K562 (cell line): ENCODE data around the gene ACAD10. TPM values are rescaled to one million over a fixed set of nuclear protein-coding genes. Genes with fewer than 3 reads are reported as not detected.
A peak's percentile ranks its signal among the peaks of the same experiment; 100 is the strongest.

Experiments used
- ATAC-seq: fragments of 200-7000 bp; cut with Tn5 transposase; 3 replicates; pipeline ENCODE4 v1.9.1; 2020; ENCODE audit warnings: moderate library complexity
- BruUV-seq: library from RNA; stranded (reverse); fragments of 400-500 nt; replicated peaks from 2 replicates; lab custom pipeline; 2021; lab: Mats Ljungman, UMichigan
- CTCF ChIA-PET: fragments of 300-600 bp; formaldehyde crosslinking; extraction: SDS; loops from one replicate; lab custom pipeline; 2021; ENCODE audit warnings: low intra/inter-chr PET ratio; lab: Yijun Ruan, JAX
- POLR2A ChIA-PET: fragments of 300-600, 350-650 bp; sonication (Branson Sonifier 250); formaldehyde crosslinking; extraction: SDS; loops from one replicate; lab custom pipeline; 2021; ENCODE audit warnings: antibody characterized with exemption, inconsistent platforms; lab: Yijun Ruan, JAX
- DNase-seq, 4 experiments: peaks; one replicate each; pipeline versions ENCODE4 v3.0.0 to v3.0.0-alpha.2; 2011 to 2018; ENCODE audit warnings: low spot score in 3 of 4, mixed read lengths in 3 of 4; ENCODE audit errors: extremely low read depth in 1 of 4
- FAIRE-seq: peaks from 2 replicates; lab custom pipeline; 2011; peaks lifted over from hg19 to GRCh38; lab: Jason Lieb, UNC
- H2AFZ ChIP-seq: 2 replicates; pipeline ENCODE4 v1.6.0; 2011; ENCODE audit warnings: low read depth, low read length, control low read depth, inconsistent platforms
- H3K27ac ChIP-seq: fragments of 200-600 bp; 3 replicates; pipeline ENCODE4 v1.8.0; 2011; ENCODE audit warnings: low read depth, mild to moderate bottlenecking, control low read depth, inconsistent platforms, low read length, moderate library complexity, mixed read lengths; ENCODE audit errors: extremely low read depth
- H3K27me3 ChIP-seq, 2 experiments: fragments of 300-600 bp in 1 of 2; 2 replicates in 1 of 2; 3 replicates in 1 of 2; pipeline versions ENCODE4 v1.6.0 to v1.8.0; 2011; ENCODE audit warnings: inconsistent platforms in 2 of 2, low read length in 2 of 2, mild to moderate bottlenecking in 1 of 2, mixed read lengths in 1 of 2, moderate library complexity in 1 of 2; ENCODE audit not compliant: control insufficient read depth in 2 of 2, insufficient read depth in 2 of 2
- H3K36me3 ChIP-seq: fragments of 300-600 bp; 3 replicates; pipeline ENCODE4 v1.8.0; 2011; ENCODE audit warnings: mild to moderate bottlenecking, low read length, inconsistent platforms; ENCODE audit not compliant: control insufficient read depth, insufficient read depth
- H3K4me1 ChIP-seq, 2 experiments: fragments of 200-600 bp in 1 of 2; replicated peaks in 1 of 2; 2 replicates in 1 of 2; 3 replicates in 1 of 2; pipeline versions ENCODE4 v1.5.1 to v1.8.0; 2011; ENCODE audit warnings: inconsistent platforms in 2 of 2, low read length in 2 of 2, mild to moderate bottlenecking in 1 of 2, mixed read lengths in 1 of 2, moderate library complexity in 1 of 2; ENCODE audit not compliant: control insufficient read depth in 2 of 2, insufficient read depth in 2 of 2
- H3K4me2 ChIP-seq: 2 replicates; pipeline ENCODE4 v1.6.1; 2011; ENCODE audit warnings: low read length, control low read depth, inconsistent platforms, mixed read lengths; ENCODE audit not compliant: insufficient read depth
- H3K4me3 ChIP-seq: fragments of 200-600 bp; sonication (generic), shearing (Covaris generic); 2 replicates; pipeline ENCODE4 v1.5.1; 2016; ENCODE audit warnings: control low read depth, inconsistent platforms
- H3K79me2 ChIP-seq: fragments of 200-600 bp; 3 replicates; pipeline ENCODE4 v1.8.0; 2011; ENCODE audit warnings: low read length, inconsistent platforms; ENCODE audit not compliant: control insufficient read depth, insufficient read depth
- H3K9ac ChIP-seq, 2 experiments: 2 replicates each; pipeline versions ENCODE4 v1.6.0 to v1.6.1; 2011; ENCODE audit warnings: low read depth in 2 of 2, low read length in 2 of 2, control low read depth in 1 of 2, inconsistent platforms in 1 of 2, mild to moderate bottlenecking in 1 of 2, mixed read lengths in 1 of 2; ENCODE audit not compliant: insufficient read depth in 1 of 2
- H3K9me1 ChIP-seq: one replicate; pipeline ENCODE4 v1.6.0; 2011; ENCODE audit warnings: inconsistent platforms, mild to moderate bottlenecking, low read length, moderate library complexity; ENCODE audit not compliant: control insufficient read depth, insufficient read depth
- H3K9me3 ChIP-seq: replicated peaks from 2 replicates; pipeline ENCODE4 v1.5.1; 2011; ENCODE audit warnings: low read depth, low read length, inconsistent platforms; ENCODE audit not compliant: control insufficient read depth, insufficient read depth
- H4K20me1 ChIP-seq: replicated peaks from 2 replicates; pipeline ENCODE4 v1.6.1; 2011; ENCODE audit warnings: low read length, inconsistent platforms, mixed read lengths; ENCODE audit not compliant: control insufficient read depth, insufficient read depth
- BRD9 ChIP-seq: fragments of 450-650 bp; IDR thresholded peaks from 2 replicates; pipeline ENCODE4 v1.6.1; 2018; ENCODE audit warnings: low read depth; ENCODE audit not compliant: partially characterized antibody
- CC2D1A ChIP-seq: fragments of 450-650 bp; IDR thresholded peaks from 2 replicates; pipeline ENCODE4 v1.6.1; 2017; ENCODE audit warnings: mild to moderate bottlenecking
- HIVEP1 ChIP-seq: fragments of 250-450 bp; sonication (Bioruptor Pico); IDR thresholded peaks from 2 replicates; pipeline ENCODE4 v1.4.0; 2020; ENCODE audit warnings: mild to moderate bottlenecking
- OTX1 ChIP-seq: fragments of 450-650 bp; formaldehyde crosslinking; IDR thresholded peaks from 2 replicates; pipeline ENCODE4 v1.4.0; 2022; ENCODE audit warnings: mild to moderate bottlenecking
- PCBP2 ChIP-seq: fragments of 200-400 bp; formaldehyde crosslinking; IDR thresholded peaks from 2 replicates; pipeline ENCODE4 v1.6.1; 2018; ENCODE audit warnings: low read length, low read depth, mild to moderate bottlenecking, moderate library complexity; ENCODE audit not compliant: poor library complexity, severe bottlenecking
- PHF20 ChIP-seq: fragments of 450-650 bp; IDR thresholded peaks from 2 replicates; pipeline ENCODE4 v1.6.1; 2018; ENCODE audit not compliant: partially characterized antibody
- POLR2G ChIP-seq: fragments of 200-400 bp; formaldehyde crosslinking; IDR thresholded peaks from 2 replicates; pipeline ENCODE4 v1.6.1; 2017; ENCODE audit warnings: low read depth, mild to moderate bottlenecking, antibody characterized with exemption, low read length, moderate library complexity
- RAD21 ChIP-seq, 2 experiments: fragments of 250-450 bp in 1 of 2; fragments of 450-650 bp in 1 of 2; sonication (Bioruptor Pico) in 1 of 2; formaldehyde crosslinking in 1 of 2; IDR thresholded peaks in 1 of 2; conservative IDR thresholded peaks in 1 of 2; 2 replicates each; pipeline versions ENCODE4 v1.4.0 to v1.8.0; 2020 to 2022; ENCODE audit warnings: mild to moderate bottlenecking in 2 of 2, moderate library complexity in 1 of 2
- RB1 ChIP-seq: fragments of 450-650 bp; IDR thresholded peaks from 2 replicates; pipeline ENCODE4 v1.6.1; 2017; ENCODE audit warnings: low read depth, mild to moderate bottlenecking
- SREBF1 ChIP-seq: fragments of 150-350 bp; IDR thresholded peaks from 2 replicates; pipeline ENCODE4 v1.6.1; 2014; ENCODE audit warnings: antibody characterized with exemption, low read depth, low read length, borderline replicate concordance
- ZNF253 ChIP-seq: fragments of 250-450 bp; sonication (Bioruptor Pico); conservative IDR thresholded peaks from 2 replicates; pipeline ENCODE4 v1.6.1; 2021; ENCODE audit warnings: mild to moderate bottlenecking
- ZNF561 ChIP-seq: fragments of 450-650 bp; formaldehyde crosslinking; conservative IDR thresholded peaks from 2 replicates; pipeline ENCODE4 v1.4.0; 2020; ENCODE audit warnings: mild to moderate bottlenecking, moderate library complexity
- ZNF75A ChIP-seq: fragments of 450-650 bp; formaldehyde crosslinking; IDR thresholded peaks from 2 replicates; pipeline ENCODE4 v1.4.0; 2020; ENCODE audit warnings: mild to moderate bottlenecking
- WGBS: fragments of 100-300 bp; shearing (Covaris generic); methylation state at CpG from one replicate; pipeline ENCODE4 v1.1.6; 2016; ENCODE audit warnings: low coverage, mixed read lengths; ENCODE audit not compliant: insufficient coverage; ENCODE audit errors: missing lambda C conversion rate; 5-methylcytosine and 5-hydroxymethylcytosine counted together
- in situ Hi-C: fragments of 300-500 bp; cut with MboI; formaldehyde crosslinking; loops from 4 replicates; pipeline ENCODE4 v1.15.0; 2018; ENCODE audit warnings: inconsistent platforms, mixed read lengths
- intact Hi-C: fragments of 100-400 bp; cut with micrococcal nuclease; formaldehyde crosslinking; loops from 2 replicates; pipeline ENCODE4 v1.14.2; 2022
- polyA plus RNA-seq, 8 experiments: library from polyadenylated mRNA; depleted of rRNA in 4 of 8; stranded (reverse) in 5 of 8; unstranded in 3 of 8; fragments of >200 nt; fragmentation: Nextera tagmentation in 2 of 8; fragmentation: Illumina TruSeq in 1 of 8; extraction: Ambion mirVana in 2 of 8; extraction: Trizol in 1 of 8; gene quantifications; 2 replicates each; pipeline versions ENCODE4 v1.2.1 to v1.2.3, GENCODE V29; 2011 to 2014; ENCODE audit warnings: inconsistent platforms in 1 of 8, missing spikeins in 1 of 8
- total RNA-seq, 7 experiments: library from RNA; depleted of rRNA in 6 of 7; stranded (reverse); fragments of >200 nt in 6 of 7; fragmentation: Illumina TruSeq in 2 of 7; extraction: Trizol in 2 of 7; gene quantifications; 2 replicates each; pipeline versions ENCODE4 v1.2.1 to v1.2.3, GENCODE V29; 2011 to 2021; ENCODE audit warnings: low replicate concordance in 1 of 7
- TF ChIP-seq, protein P1 (sequence below): fragments of 450-650 bp; IDR thresholded peaks from 2 replicates; pipeline ENCODE4 v1.6.1; 2018; ENCODE audit not compliant: partially characterized antibody
- TF ChIP-seq, protein P2 (sequence below), 3 experiments: IDR thresholded peaks in 2 of 3; conservative IDR thresholded peaks in 1 of 3; 2 replicates each; pipeline ENCODE4 v1.5.1; 2011 to 2012; ENCODE audit warnings: low read length in 3 of 3, mild to moderate bottlenecking in 3 of 3, control low read depth in 2 of 3, improper control_type of control experiment in 1 of 3, inconsistent platforms in 1 of 3, low read depth in 1 of 3, mixed read lengths in 1 of 3, moderate library complexity in 1 of 3; ENCODE audit not compliant: insufficient read depth in 2 of 3

Gene ACAD10
- total and polyA plus RNA-seq, 9 of the 15 experiments (the other 6 are each of a cell fraction or from before 2014, with no cell fraction given): 2.3 to 19.2 (median 12.0) TPM

DNA sequence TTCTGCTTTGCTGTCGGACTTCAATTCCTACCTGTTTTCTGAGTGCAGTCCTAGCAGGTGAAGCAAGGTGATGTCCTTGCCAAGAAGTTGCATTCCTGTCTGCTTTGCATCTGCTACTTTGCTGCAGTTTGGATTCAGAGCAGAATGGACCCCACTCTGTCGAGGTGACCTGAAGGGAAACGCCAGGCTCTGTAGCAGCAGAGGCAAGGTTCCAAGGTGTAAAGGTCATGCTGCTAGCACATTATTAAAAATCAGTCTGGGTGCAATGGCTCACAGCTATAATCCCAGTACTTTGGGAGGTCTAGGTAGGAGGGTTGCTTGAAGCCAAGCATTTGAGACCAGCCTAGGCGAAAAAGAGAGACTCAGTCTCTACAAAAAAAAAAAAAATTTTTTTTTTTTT is 63.5 kb downstream of the ACAD10 start (continued):
- TF ChIP-seq ZNF561 (CRISPR knock-in tag) (no peak), OTX1 (no peak), PHF20 (no peak), CC2D1A (no peak), SREBF1 (no peak)
- TF ChIP-seq, all 486 proteins: peak for 0

DNA sequence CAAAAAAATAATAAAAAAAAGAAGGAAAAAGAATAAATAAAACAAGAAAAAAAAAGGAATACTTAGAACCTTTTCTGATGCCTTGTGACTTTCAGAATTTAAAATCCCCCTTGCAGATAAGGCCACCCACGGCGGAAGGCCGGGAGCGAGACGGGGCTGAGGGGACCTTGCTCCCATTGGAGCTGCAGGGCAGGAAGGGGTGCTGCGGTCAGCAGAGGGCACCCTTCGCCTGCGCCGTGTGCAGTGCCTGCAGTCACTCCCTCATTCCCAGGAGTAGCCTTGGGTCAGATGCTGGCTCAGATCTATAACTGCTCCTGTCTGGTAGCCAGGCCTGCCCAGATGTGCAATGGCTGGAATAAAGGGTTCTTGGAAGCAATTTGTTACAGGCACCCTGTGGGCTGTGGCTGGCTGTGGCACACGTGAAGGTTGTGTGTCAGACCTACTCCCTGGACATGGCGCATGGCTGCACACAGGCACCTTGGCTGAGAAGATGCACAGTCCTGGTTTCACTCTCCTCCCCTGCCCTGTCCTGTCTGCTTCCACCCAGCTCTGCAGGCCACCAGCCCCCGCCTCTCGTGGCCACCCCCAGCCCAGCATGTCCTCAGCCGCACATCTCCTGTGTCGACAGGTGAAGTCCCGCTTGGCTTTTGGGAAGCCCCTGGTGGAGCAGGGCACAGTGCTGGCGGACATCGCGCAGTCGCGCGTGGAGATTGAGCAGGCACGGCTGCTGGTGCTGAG is 67.5 kb downstream of the ACAD10 start:
- Histone ChIP-seq H3K9me3 (no peaks in the 10 kb centered on the region), H4K20me1 (no peaks in the 10 kb centered on the region), H2AFZ (no peak overlapping the region), H3K4me2 (no peak overlapping the region), H3K9ac (no peak overlapping the region), H3K79me2 (no peaks in the 10 kb centered on the region), H3K27ac (no peak overlapping the region), H3K27me3 (no peaks in the 10 kb centered on the region), H3K9me1 (no peaks in the 10 kb centered on the region), H3K4me3 (no peak overlapping the region), H3K4me1 (peaks cover 10 to 29% of the 10 kb centered on the region in 2 experiments; a peak in 3 of 5 replicates), H3K36me3 (0 out of 3 replicates have a peak, but pooled peaks cover 4% of the 10 kb centered on the region)
- CTCF ChIA-PET: interaction anchor here (0.6 to 2.7 kb wide), 6 partner anchors 35 to 259 kb away, joined by 3 to 43 read pairs (median 4); partner anchors contain the start of genes ACAD10, BRAP and TMEM116
- FAIRE-seq (peak; percentile 90), DNase-seq (peak; percentile 74 to 87 (median 85)), ATAC-seq (peak; percentile 97)
- no TSS peak for BruUV-seq
- POLR2A ChIA-PET: interaction anchor here (0.6 to 2.3 kb wide), 6 partner anchors 10 to 97 kb away, joined by 3 to 9 read pairs (median 4); no protein-coding TSS in a partner anchor
- intact Hi-C loops: loop anchor here (1.0 to 2.0 kb wide), 3 partner anchors 35 to 66 kb away; no protein-coding TSS in a partner anchor
- in situ Hi-C loops: no loop called here
- WGBS: 60% methylated on average over 23 of the region's 23 CpGs
- no peak for TF ChIP-seq BRD9
- TF ChIP-seq, protein P1, sequence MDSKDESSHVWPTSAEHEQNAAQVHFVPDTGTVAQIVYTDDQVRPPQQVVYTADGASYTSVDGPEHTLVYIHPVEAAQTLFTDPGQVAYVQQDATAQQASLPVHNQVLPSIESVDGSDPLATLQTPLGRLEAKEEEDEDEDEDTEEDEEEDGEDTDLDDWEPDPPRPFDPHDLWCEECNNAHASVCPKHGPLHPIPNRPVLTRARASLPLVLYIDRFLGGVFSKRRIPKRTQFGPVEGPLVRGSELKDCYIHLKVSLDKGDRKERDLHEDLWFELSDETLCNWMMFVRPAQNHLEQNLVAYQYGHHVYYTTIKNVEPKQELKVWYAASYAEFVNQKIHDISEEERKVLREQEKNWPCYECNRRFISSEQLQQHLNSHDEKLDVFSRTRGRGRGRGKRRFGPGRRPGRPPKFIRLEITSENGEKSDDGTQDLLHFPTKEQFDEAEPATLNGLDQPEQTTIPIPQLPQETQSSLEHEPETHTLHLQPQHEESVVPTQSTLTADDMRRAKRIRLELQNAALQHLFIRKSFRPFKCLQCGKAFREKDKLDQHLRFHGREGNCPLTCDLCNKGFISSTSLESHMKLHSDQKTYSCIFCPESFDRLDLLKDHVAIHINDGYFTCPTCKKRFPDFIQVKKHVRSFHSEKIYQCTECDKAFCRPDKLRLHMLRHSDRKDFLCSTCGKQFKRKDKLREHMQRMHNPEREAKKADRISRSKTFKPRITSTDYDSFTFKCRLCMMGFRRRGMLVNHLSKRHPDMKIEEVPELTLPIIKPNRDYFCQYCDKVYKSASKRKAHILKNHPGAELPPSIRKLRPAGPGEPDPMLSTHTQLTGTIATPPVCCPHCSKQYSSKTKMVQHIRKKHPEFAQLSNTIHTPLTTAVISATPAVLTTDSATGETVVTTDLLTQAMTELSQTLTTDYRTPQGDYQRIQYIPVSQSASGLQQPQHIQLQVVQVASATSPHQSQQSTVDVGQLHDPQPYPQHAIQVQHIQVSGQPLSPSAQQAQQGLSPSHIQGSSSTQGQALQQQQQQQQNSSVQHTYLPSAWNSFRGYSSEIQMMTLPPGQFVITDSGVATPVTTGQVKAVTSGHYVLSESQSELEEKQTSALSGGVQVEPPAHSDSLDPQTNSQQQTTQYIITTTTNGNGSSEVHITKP: peak; percentile 52
- TF ChIP-seq, protein P2, sequence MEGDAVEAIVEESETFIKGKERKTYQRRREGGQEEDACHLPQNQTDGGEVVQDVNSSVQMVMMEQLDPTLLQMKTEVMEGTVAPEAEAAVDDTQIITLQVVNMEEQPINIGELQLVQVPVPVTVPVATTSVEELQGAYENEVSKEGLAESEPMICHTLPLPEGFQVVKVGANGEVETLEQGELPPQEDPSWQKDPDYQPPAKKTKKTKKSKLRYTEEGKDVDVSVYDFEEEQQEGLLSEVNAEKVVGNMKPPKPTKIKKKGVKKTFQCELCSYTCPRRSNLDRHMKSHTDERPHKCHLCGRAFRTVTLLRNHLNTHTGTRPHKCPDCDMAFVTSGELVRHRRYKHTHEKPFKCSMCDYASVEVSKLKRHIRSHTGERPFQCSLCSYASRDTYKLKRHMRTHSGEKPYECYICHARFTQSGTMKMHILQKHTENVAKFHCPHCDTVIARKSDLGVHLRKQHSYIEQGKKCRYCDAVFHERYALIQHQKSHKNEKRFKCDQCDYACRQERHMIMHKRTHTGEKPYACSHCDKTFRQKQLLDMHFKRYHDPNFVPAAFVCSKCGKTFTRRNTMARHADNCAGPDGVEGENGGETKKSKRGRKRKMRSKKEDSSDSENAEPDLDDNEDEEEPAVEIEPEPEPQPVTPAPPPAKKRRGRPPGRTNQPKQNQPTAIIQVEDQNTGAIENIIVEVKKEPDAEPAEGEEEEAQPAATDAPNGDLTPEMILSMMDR (IDR thresholded peaks at IDR 0.05 in 2 of 3, conservative IDR thresholded peaks at IDR 0.05 in 1 of 3; ENCODE audit: insufficient read depth in 2 of 3, low read depth in 1 of 3, low read length in 3 of 3): peak; percentile 86 to 92 (median 90)
- no peak for TF ChIP-seq ZNF75A (CRISPR knock-in tag)
- peak; percentile 87 to 98 for TF ChIP-seq RAD21 (CRISPR knock-in tag; conservative IDR thresholded peaks at IDR 0.05 in 1 of 2, IDR thresholded peaks at IDR 0.05 in 1 of 2)
- TF ChIP-seq HIVEP1 (CRISPR knock-in tag): no peak
- peak; percentile 42; the same call in 1 of the 2 replicates for TF ChIP-seq POLR2G
- peak; percentile 80 for TF ChIP-seq RB1
- TF ChIP-seq ZNF253 (CRISPR knock-in tag): no peak
- no peak for TF ChIP-seq PCBP2
